22Rv1 (cell line): Measurements from ENCODE around the gene CD19.

Experiments
- ZFX ChIP-seq: fragments of 450-650 bp; IDR thresholded peaks from 2 replicates; pipeline ENCODE4 v1.6.1; 2017; ENCODE audit warnings: antibody characterized with exemption, borderline replicate concordance
- TF ChIP-seq, protein P1 (sequence below): fragments of 450-650 bp; IDR thresholded peaks from 2 replicates; pipeline ENCODE4 v1.5.1; 2017; ENCODE audit warnings: mild to moderate bottlenecking

DNA sequence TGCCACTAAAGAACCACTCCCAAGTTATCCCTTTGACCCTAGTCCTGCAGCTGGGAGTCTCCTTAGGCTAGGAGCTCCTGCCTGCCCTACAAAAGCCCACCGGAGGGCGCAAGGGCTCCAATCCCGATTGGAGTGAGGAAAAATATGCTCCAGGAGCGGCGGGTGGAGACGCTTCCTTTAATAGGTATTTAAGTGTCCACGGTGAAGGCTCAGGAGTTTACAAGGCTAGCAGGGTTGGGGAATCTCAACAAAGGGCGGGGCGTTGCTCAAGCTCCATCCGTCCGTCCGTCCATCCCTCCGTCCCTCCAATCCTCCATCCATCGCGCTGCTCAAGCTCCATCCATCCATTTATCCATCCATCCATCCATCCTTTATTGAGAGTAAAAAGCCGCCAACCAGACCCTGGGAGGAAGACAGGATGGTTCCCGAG is 42.3 kb downstream of the CD19 start:
- TF ChIP-seq, protein P1, sequence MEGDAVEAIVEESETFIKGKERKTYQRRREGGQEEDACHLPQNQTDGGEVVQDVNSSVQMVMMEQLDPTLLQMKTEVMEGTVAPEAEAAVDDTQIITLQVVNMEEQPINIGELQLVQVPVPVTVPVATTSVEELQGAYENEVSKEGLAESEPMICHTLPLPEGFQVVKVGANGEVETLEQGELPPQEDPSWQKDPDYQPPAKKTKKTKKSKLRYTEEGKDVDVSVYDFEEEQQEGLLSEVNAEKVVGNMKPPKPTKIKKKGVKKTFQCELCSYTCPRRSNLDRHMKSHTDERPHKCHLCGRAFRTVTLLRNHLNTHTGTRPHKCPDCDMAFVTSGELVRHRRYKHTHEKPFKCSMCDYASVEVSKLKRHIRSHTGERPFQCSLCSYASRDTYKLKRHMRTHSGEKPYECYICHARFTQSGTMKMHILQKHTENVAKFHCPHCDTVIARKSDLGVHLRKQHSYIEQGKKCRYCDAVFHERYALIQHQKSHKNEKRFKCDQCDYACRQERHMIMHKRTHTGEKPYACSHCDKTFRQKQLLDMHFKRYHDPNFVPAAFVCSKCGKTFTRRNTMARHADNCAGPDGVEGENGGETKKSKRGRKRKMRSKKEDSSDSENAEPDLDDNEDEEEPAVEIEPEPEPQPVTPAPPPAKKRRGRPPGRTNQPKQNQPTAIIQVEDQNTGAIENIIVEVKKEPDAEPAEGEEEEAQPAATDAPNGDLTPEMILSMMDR: peak; percentile 84
- no peak for TF ChIP-seq ZFX
